Stimulated activated naive B cell treated with anti-CD40 and anti-IgM and Interleukin-4, amounts not matched to agents 10 μg/mL and 1 μg/mL and 100 μg/mL, for 72 hours (primary cell): ENCODE data around the gene LNX2.
"Not testable (repeated sequence)": the region's sequence is repeated elsewhere in the genome, so short reads cannot be mapped to it uniquely, and the experiment has no call there.

Source experiments
- ATAC-seq, 2 donors: fragments of 150-1000 bp; cut with Tn5 transposase; replicated peaks; 2 replicates each; pipeline ENCODE4 v1.10.0; 2021; ENCODE audit warnings: moderate library complexity in 1 of 2
- DNase-seq: peaks from one replicate; pipeline ENCODE4 v3.0.0; 2021
- H3K27ac Mint-ChIP-seq: one replicate; pipeline ENCODE4 v1.8.0; 2022; ENCODE audit warnings: mild to moderate bottlenecking, mixed read lengths
- H3K27me3 Mint-ChIP-seq, 2 donors: one replicate each; pipeline ENCODE4 v1.8.0; 2022; ENCODE audit warnings: mixed read lengths in 2 of 2
- H3K36me3 Mint-ChIP-seq, 2 donors: one replicate each; pipeline ENCODE4 v1.8.0; 2022; ENCODE audit warnings: mixed read lengths in 2 of 2, mild to moderate bottlenecking in 1 of 2
- H3K4me1 Mint-ChIP-seq, 2 donors: one replicate each; pipeline ENCODE4 v1.8.0; 2022; ENCODE audit warnings: mixed read lengths in 2 of 2, mild to moderate bottlenecking in 1 of 2
- H3K4me3 Mint-ChIP-seq, 2 donors: one replicate each; pipeline ENCODE4 v1.8.0; 2022; ENCODE audit warnings: mild to moderate bottlenecking in 2 of 2, mixed read lengths in 2 of 2, moderate library complexity in 1 of 2
- H3K9me3 Mint-ChIP-seq, 2 donors: one replicate each; pipeline ENCODE4 v1.8.0; 2022; ENCODE audit warnings: mixed read lengths in 2 of 2, mild to moderate bottlenecking in 1 of 2

The LNX2 gene

DNA sequence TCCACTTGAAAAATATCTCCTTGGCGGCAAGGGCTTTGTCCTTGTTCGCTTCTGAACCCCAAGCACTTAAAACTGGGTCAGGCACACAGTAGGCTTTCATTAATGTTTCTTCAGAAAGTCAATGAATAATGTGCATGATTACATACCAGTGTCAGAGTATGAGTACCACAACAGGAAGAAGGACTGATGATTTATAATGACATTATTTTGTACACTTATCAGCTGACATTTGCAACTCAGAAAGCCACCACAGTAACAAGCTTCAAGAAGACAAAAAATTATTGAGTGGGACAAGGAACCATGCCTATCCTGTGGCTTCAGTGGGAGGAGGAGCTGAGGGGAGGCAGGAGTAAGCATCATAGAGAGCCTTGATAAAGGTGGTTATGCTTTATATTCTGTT, 11.3 kb upstream of the LNX2 start:
- no peaks in the 10 kb centered on the region for H3K27me3 Mint-ChIP-seq
- ATAC-seq (peak in 1 of 2 donors; percentile 20), DNase-seq (no peak)
- no peak overlapping the region for H3K4me3 Mint-ChIP-seq
- H3K36me3 Mint-ChIP-seq: peaks cover 35 to 49% of the 10 kb centered on the region in 2 donors
- peaks cover 28 to 56% of the 10 kb centered on the region in 2 donors for H3K4me1 Mint-ChIP-seq
- H3K27ac Mint-ChIP-seq: no peak overlapping the region
- H3K9me3 Mint-ChIP-seq: no peaks in the 10 kb centered on the region

GRCh38 chr13:27631156-27631555, 10.8 kb upstream of the LNX2 start:
- ATAC-seq (no peak), DNase-seq (no peak)
- H3K27ac Mint-ChIP-seq: no peak overlapping the region
- H3K4me3 Mint-ChIP-seq: no peak overlapping the region
- no peaks in the 10 kb centered on the region for H3K9me3 Mint-ChIP-seq
- peaks cover 31 to 60% of the 10 kb centered on the region in 2 donors for H3K4me1 Mint-ChIP-seq
- H3K27me3 Mint-ChIP-seq: no peaks in the 10 kb centered on the region
- peaks cover 35 to 52% of the 10 kb centered on the region in 2 donors for H3K36me3 Mint-ChIP-seq

DNA sequence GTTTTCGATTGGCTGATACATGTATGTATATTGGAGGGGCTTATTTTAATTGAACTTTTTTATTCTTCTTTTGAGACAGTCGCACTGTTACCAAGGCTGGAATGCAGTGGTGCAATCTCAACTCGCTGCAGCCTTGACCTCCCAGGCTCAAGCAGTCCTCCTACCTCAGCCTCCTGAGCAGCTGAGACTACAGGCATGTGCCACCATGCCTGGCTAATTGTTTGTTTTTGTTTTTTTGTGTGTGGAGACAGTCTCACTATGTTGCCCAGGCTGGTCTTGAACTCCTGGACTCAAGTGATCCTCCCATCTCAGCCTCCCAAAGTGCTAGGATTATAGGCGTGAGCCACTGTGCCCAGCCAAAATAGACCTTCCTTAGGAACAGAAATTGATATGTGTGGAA, 8.4 kb upstream of the LNX2 start:
- not testable (repeated sequence) for H3K9me3 Mint-ChIP-seq, H3K4me3 Mint-ChIP-seq, ATAC-seq, H3K27ac Mint-ChIP-seq, DNase-seq, H3K27me3 Mint-ChIP-seq
- Mint-ChIP-seq H3K4me1 (peaks cover 37 to 71% of the 10 kb centered on the region in 2 donors), H3K36me3 (peaks cover 41 to 62% of the 10 kb centered on the region in 2 donors)

DNA sequence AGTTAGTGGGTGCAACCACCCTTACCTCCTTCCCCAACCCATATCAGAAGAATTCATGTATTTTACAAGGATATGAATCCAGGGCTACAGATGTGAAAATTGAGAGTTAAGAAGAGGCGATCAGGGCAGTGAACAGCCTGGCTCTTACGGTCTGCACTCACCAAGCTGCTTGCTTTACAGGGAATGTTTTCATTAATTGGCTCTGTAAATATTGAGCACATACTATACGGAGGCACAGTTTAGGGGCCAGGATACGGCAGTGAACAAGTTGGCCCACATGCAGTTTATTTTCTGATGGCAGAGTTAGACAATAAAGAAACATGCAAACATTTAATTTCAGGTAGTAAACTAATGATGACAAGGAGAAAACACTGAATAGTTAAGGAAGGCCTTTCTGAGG, 7.8 kb upstream of the LNX2 start:
- H3K36me3 Mint-ChIP-seq: peaks cover 45 to 67% of the 10 kb centered on the region in 2 donors
- H3K9me3 Mint-ChIP-seq: no peaks in the 10 kb centered on the region
- H3K4me1 Mint-ChIP-seq: peaks cover 42 to 75% of the 10 kb centered on the region in 2 donors
- no peaks in the 10 kb centered on the region for H3K27me3 Mint-ChIP-seq
- DNase-seq (no peak), ATAC-seq (no peak)
- H3K27ac Mint-ChIP-seq: no peak overlapping the region
- no peak overlapping the region for H3K4me3 Mint-ChIP-seq

GRCh38 chr13:27627380-27627779, 7.1 kb upstream of the LNX2 start:
- ATAC-seq (no peak), DNase-seq (no peak)
- H3K4me3 Mint-ChIP-seq: no peak overlapping the region
- no peaks in the 10 kb centered on the region for H3K27me3 Mint-ChIP-seq
- no peak overlapping the region for H3K27ac Mint-ChIP-seq
- H3K4me1 Mint-ChIP-seq: peaks cover 46 to 75% of the 10 kb centered on the region in 2 donors
- H3K36me3 Mint-ChIP-seq: peaks cover 40 to 66% of the 10 kb centered on the region in 2 donors
- H3K9me3 Mint-ChIP-seq: no peaks in the 10 kb centered on the region

- DNase-seq (no peak), ATAC-seq (no peak)
- H3K27ac Mint-ChIP-seq: no peak overlapping the region
- no peaks in the 10 kb centered on the region for H3K9me3 Mint-ChIP-seq
- H3K4me1 Mint-ChIP-seq: peaks cover 39 to 62% of the 10 kb centered on the region in 2 donors
- no peak overlapping the region for H3K4me3 Mint-ChIP-seq
- peaks cover 35 to 55% of the 10 kb centered on the region in 2 donors for H3K36me3 Mint-ChIP-seq
- H3K27me3 Mint-ChIP-seq: no peaks in the 10 kb centered on the region
Measured at GRCh38 chr13:27625839-27626238, 5.5 kb upstream of the LNX2 start.

- Mint-ChIP-seq H3K36me3 (peaks cover 33 to 52% of the 10 kb centered on the region in 2 donors), H3K9me3 (no peaks in the 10 kb centered on the region), H3K4me1 (peaks cover 42 to 67% of the 10 kb centered on the region in 2 donors), H3K4me3 (no peak overlapping the region), H3K27me3 (no peaks in the 10 kb centered on the region), H3K27ac (no peak overlapping the region)
- no peak for ATAC-seq
- DNase-seq: no peak
Measured at GRCh38 chr13:27624071-27624470, 3.7 kb upstream of the LNX2 start.

GRCh38 chr13:27622881-27623280, 2.6 kb upstream of the LNX2 start:
- DNase-seq: no peak

GRCh38 chr13:27622102-27622820, 1.9 kb upstream of the LNX2 start:
- Mint-ChIP-seq H3K36me3 (peaks cover 20 to 41% of the 10 kb centered on the region in 2 donors), H3K27me3 (no peaks in the 10 kb centered on the region), H3K9me3 (no peaks in the 10 kb centered on the region), H3K4me1 (peaks cover 46 to 75% of the 10 kb centered on the region in 2 donors), H3K27ac (peak overlapping the region; percentile 86), H3K4me3 (peak overlapping the region; percentile 94 to 95)
- no peak for DNase-seq
- ATAC-seq: no peak

More at GRCh38 chr13:27622881-27623280, 2.6 kb upstream of the LNX2 start:
- H3K4me1 Mint-ChIP-seq: peaks cover 48 to 75% of the 10 kb centered on the region in 2 donors
- H3K9me3 Mint-ChIP-seq: no peaks in the 10 kb centered on the region
- ATAC-seq: no peak
- peak overlapping the region; percentile 94 to 95 for H3K4me3 Mint-ChIP-seq
- no peaks in the 10 kb centered on the region for H3K27me3 Mint-ChIP-seq
- peaks cover 26 to 47% of the 10 kb centered on the region in 2 donors for H3K36me3 Mint-ChIP-seq
- H3K27ac Mint-ChIP-seq: peak overlapping the region; percentile 14

DNA sequence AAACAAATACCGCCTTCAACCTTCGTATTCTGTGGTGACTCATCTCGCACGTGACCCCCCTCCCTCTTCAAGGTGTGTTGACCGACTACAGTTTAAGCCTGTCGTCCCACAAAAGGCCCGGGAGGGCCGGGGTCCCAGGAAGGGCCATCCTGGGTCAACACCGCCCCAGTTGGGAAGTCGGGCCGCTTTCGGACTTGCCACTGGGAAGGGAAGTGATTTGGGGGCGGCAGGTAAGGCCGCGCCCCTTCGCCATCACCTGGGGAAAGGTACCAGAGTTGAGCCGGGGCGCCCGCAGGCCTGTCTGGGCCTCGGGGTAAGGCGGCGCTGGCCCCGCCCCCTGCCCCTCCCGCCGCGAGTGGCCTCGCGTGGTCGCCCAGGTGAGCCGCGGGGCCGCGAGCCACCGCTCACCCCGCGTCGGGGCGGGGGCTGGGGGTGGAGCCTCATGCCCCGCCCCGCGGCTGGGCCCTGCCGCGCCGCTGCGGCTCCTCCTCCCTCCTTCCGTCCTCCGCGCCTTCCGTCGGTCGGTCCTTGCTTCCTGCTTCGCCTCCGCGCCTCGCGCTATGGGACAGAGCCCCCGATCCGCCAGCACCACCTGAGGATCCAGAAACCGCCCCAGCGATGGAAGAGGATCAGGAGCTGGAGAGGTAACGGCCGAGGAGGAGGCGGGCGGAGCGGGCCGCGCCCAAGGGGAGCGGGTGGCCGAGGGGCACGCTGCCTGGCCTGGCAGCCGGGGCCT, 1.2 kb upstream of the LNX2 start, which contains the start of gene POLR1D:
Gene POLR1D, plus strand, starts transcription at position 527 of the 736 bp plus-strand sequence. Its CDS starts 92 bp downstream, at position 619.
- peak; percentile 72 for DNase-seq
- Mint-ChIP-seq H3K9me3 (no peaks in the 10 kb centered on the region), H3K27me3 (no peaks in the 10 kb centered on the region), H3K36me3 (peaks cover 16 to 37% of the 10 kb centered on the region in 2 donors), H3K27ac (peak within 1 kb of the TSS; percentile 93), H3K4me3 (peak within 1 kb of the TSS; percentile 94 to 95), H3K4me1 (peaks cover 42 to 72% of the 10 kb centered on the region in 2 donors)
- peak; percentile 69 to 76 for ATAC-seq

DNA sequence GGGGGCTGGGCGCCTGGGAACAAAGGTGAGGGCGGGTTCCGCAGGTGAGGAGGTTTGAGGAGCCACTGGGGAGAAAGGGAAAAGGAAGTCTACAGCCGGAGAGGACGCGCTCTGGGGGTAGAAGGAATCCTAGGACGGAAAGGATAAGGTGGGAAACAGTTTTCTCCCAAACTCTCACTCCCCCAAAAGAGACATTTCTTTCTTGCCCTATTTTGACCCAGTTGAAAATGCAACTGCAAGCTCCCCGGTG, 712 bp upstream of the LNX2 start:
- Mint-ChIP-seq H3K4me3 (peak overlapping the region; percentile 94), H3K36me3 (peaks cover 16 to 33% of the 10 kb centered on the region in 2 donors), H3K27ac (peak overlapping the region; percentile 93), H3K9me3 (no peaks in the 10 kb centered on the region), H3K4me1 (peaks cover 40 to 67% of the 10 kb centered on the region in 2 donors), H3K27me3 (no peaks in the 10 kb centered on the region)
- ATAC-seq: no peak
- DNase-seq: no peak

GRCh38 chr13:27619728-27620376, 477 bp downstream of the LNX2 start:
- H3K9me3 Mint-ChIP-seq: no peaks in the 10 kb centered on the region
- DNase-seq: no peak
- no peaks in the 10 kb centered on the region for H3K27me3 Mint-ChIP-seq
- ATAC-seq: peak; percentile 29 to 32
- peak overlapping the region; percentile 85 to 94 for H3K4me3 Mint-ChIP-seq
- peaks cover 7 to 24% of the 10 kb centered on the region in 2 donors for H3K36me3 Mint-ChIP-seq
- peaks cover 34 to 55% of the 10 kb centered on the region in 2 donors for H3K4me1 Mint-ChIP-seq
- peak overlapping the region; percentile 84 for H3K27ac Mint-ChIP-seq

DNA sequence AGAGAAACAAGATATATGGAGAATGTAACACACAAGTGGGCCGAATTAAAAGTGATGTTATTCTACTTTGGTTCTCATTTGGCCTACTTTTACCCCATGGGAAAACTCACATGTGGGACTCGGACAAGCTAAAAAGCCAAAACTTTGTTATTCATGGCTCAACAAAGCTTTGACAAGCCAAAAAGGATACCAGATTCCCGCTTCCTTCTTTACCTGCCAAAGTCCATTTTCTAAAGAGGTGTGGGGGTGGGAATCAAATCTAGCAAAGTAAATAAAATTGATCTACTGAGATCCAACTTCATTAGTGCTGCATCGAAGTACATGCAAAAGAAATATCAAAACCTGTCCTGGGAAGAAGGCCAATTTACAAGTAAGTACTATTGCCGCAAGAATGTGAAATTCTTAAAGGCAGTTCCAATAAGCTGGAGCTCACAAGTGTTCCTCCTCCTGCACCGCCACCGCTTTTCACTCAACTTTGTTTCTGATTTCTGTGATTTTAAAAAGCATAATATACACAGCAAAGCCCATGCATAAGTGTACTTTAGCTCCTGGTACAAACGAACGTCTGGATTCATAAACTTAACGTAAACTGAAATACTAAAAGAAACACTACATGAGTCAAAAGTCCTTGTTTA, 1.1 kb downstream of the LNX2 start:
- H3K9me3 Mint-ChIP-seq: no peaks in the 10 kb centered on the region
- peaks cover 36 to 50% of the 10 kb centered on the region in 2 donors for H3K4me1 Mint-ChIP-seq
- H3K27me3 Mint-ChIP-seq: no peaks in the 10 kb centered on the region

DNA sequence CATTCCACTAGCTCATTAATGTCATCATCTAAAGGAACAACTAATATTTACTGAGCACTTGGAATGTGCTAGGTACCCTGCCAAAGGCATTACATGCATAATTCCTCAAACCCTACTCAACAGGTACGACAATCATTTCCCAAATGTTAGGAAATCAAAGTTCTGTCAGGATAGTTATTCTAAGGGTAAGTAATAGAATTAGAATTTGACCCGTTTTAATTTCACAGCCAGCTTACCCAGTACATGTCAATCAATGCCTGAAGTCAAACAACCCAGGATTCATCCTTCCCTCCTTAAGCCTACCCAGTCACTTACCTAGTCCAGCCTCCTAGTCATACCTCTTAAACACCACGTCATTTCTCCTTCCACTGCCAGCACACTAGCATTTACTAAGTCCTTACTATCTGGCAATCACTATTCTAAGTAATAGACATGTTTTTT, 2.4 kb downstream of the LNX2 start:
- H3K27me3 Mint-ChIP-seq: no peaks in the 10 kb centered on the region
- peaks cover 1 to 22% of the 10 kb centered on the region in 2 donors for H3K36me3 Mint-ChIP-seq
- no peaks in the 10 kb centered on the region for H3K9me3 Mint-ChIP-seq
- peaks cover 33 to 37% of the 10 kb centered on the region in 2 donors for H3K4me1 Mint-ChIP-seq
- no peak overlapping the region for H3K27ac Mint-ChIP-seq
- no peak for DNase-seq
- no peak overlapping the region for H3K4me3 Mint-ChIP-seq
- no peak for ATAC-seq

More for the DNA sequence above, 1.1 kb downstream of the LNX2 start:
- peaks cover 6 to 27% of the 10 kb centered on the region in 2 donors for H3K36me3 Mint-ChIP-seq
- no peak overlapping the region for H3K27ac Mint-ChIP-seq
- no peak for DNase-seq
- ATAC-seq: no peak
- H3K4me3 Mint-ChIP-seq: peak overlapping the region; percentile 85 to 94
